Amygdala (tissue), 56 donors: ENCODE results near the gene UPK3B.
"Not testable (repeated sequence)": the region's sequence is repeated elsewhere in the genome, so short reads cannot be mapped to it uniquely, and the experiment has no call there.

ENCODE experiments used
- DNase-seq, 56 donors: peaks; one replicate each; lab custom pipeline; 2025; lab: John Stamatoyannopoulos, UW

The UPK3B gene

DNA sequence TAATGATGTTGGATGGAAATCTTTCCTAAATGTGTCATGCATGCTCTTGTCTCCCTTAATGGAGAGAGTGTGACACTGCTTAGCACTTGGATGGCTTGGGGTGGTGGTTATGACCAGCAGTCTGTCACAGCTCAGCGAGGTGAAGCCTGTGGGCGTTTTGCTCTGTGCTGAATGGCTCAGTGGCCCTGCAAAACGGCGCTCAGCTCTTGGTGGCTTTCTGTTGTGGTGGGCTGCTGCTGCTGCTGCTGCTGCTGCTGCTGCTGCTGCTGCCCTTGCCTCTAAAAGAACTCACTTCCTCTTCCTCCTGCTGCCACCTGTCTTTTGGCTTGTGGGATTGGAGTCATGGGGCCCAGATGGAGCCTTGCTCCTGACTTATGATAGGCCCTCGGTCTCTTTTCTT lies 23.7 kb upstream of the UPK3B start:
- not testable (repeated sequence) for DNase-seq

DNA sequence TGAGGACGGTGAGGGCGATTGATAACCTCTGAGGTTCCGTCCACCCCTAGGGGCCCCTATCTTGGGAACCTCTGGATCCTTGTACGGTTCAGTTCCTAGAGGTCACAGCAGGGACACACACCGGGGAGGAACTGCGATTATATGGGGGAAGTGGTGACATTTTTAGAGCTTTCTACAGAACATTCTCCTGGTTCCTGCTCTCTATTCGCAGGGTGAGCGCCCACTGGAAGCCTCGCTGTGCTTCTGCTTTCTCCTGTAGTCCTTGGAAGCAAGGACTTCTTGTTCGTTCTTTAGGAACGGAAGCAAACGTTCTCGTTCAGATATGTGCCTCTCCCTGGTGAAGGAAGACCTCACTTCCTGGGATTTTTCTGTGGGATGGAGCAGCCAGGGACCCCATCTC lies 22.4 kb upstream of the UPK3B start:
- DNase-seq: not testable (repeated sequence)

DNA sequence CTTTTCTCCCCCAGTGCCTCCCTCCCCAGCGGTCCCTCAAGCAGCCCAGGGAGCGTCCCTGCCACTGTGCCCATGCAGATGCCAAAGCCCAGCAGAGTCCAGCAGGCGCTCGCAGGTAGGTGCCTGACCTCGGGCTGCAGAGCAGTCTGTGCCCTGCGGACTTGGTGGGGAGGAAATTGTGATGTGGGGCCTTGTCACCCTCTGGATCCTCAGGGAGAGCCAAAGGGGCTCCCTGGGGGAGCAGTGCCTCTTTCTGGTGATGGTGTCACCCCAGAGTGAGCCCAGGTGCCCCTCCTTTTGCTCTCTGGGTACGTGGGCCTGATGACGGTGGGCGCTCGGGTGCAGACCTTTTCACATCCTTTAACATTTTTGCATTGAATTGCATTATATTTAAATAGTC lies 18.2 kb upstream of the UPK3B start:
- DNase-seq: not testable (repeated sequence)

DNA sequence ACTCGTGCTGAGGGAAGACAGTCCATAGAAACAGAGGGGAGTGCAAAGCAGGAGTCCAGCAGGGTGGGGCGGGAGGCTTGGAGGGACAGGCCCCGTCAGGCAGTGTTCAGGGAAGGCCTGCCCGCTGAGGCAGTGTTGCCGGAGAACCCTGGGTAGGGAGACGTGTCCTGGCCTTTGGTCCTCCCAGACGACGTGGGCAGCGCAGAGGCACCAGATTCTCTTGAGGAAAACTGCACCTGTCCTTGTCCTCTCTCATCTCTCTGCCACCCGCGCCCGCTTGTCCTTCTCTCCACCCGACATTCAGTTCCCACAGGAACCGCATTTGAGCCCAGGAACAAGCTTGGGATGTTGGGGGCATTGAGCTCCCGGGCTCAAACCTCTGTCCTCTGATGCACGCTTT lies 14.6 kb upstream of the UPK3B start:
- not testable (repeated sequence) for DNase-seq

DNA sequence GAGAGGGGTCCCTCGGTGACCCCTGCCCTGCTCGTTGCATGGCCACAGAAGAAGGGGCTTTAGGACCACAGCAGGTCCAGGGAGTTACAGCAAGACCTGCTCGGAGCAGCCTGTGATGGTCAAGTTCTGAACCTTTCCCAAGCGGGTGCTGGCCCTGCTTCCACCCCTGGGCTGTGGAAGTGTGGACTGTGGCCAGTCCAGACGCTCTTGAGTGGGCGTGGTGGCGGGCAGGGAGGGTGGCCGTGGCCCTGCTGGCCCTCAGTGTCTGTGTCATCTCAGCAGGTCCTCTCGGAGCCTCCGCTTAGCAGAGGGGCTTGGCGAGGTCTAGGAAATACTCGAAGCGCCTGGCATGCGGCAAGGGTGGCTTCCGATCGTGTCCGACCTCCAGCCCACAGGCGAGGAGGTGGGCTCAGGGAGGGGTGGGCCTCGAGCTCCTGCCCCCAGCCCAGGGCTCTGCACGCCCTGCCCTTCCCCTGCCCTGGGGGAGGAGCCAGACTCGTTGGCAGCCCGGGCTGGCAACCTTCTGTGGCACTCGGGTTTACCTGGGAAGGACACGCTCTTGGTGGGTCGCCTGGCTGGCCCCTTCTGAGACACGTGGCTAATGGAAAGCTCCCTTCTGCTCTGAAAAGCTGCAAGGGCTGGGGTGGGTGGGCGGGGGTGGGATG lies 12.3 kb upstream of the UPK3B start:
- DNase-seq: not testable (repeated sequence)

DNA sequence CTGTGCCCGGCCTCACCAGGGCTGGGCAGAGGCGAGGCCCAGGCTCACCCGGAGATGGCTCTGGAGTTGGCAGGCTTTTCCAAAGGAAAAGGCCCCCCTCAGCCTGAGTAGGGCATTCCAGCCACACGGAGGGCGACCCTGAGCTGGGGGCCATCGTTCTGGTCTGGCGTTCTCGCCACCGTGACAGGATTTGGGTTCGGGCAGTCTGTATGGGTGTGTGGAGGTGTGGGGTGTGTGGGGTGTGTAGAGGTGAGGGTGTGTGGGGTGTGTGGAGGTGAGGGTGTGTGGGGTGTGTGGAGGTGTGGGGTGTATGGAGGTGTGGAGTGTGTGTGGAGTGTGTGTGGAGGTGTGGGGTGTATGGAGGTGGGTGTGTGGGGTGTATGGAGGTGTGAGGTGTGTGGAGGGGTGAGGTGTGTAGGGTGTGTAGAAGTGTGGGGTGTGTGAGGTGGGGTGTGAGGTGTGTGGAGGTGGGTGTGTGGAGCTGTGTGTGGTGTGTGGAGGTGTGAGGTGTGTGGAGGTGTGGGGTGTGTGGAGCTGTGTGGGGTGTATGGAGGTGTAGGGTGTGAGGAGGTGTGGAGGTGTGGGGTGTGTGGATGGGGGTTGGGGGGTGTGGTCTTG lies 11.7 kb upstream of the UPK3B start:
- not testable (repeated sequence) for DNase-seq

DNA sequence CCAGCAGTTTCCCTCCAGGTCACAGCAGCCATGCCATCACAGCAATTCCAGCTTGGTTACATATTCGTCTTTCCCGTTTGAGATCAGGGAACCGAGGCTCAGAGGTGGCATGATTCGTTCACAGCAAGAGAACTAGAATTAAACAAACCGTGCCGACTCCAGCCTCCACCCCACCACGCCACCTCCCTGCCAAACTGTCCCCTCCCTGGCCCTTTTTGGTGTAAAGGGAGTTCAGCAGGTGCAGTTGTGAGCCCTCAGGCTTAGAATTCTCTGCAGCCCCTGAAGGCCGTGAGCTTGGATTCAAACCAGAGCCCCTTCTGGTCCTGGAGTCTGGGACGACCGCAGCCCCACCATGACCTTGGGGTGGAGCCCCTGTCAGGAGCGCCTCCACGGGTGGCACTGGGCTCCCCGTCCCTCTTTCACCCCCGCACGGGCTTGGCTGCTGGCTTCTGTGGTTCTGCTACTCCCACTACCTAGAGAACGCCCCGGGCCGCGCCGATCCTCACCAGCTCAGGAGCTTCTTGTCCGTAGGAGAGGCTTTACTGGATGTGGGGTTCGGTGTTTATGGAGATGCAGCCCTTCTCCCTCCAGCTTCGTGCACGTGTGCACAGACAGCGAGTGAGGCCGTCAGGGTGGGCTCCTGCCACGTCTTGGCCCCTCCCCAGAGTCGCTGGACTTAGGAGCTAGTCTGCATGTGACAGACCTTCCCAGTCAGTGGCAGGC lies 11.0 kb upstream of the UPK3B start:
- DNase-seq: not testable (repeated sequence)

DNA sequence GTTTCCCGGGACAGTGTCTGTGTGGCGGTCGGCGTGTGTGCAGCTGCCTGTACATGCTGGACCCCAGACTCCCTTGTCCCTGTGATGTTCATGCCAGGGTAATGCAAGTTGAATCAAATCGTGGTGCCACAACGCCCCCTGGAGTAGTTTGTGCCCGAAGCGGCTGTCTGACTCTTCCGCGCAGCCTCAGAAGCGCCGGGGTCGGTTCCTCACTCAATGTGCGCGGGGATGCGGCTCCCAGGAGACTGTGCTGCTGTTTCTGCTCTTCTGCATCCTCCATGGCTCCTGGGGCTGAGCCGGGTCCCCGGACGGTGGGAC lies 10.5 kb upstream of the UPK3B start:
- not testable (repeated sequence) for DNase-seq

DNA sequence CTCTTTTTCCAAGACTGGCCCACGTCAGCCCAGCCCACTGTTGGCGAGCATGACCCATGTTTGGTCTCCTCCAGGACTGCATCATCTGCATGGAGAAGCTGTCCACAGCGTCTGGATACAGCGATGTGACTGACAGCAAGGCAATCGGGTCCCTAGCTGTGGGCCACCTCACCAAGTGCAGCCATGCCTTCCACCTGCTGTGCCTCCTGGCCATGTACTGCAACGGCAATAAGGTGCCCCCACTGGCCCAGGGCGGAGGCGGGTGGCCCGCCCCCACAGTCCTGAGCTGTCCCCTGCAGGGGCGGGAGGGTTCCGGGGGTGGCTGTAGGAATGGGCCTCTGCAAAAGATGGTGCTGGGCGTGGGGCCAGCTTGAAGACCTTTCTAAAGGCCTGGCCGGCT lies 8.1 kb upstream of the UPK3B start:
- DNase-seq: not testable (repeated sequence)

DNA sequence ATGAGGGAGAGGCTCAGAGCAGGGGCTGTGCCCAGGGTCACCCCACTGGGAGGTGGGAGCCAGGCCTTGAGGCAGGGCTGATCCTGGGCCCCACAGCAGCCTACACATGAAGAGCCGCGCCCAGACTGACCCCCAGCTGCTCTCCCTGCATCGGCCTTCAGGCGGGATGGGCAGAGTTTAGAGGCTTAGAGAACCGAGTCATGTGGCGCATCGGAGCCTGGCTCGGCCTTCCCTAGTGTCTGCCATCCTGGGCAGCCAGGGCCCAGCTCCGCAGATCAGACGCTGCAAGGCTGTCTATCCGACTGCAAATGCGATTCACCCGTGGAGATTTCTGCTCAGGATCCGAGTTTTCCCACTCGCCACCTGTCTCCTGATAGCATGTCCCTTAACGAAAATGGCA lies 7.5 kb upstream of the UPK3B start:
- DNase-seq: not testable (repeated sequence)

DNA sequence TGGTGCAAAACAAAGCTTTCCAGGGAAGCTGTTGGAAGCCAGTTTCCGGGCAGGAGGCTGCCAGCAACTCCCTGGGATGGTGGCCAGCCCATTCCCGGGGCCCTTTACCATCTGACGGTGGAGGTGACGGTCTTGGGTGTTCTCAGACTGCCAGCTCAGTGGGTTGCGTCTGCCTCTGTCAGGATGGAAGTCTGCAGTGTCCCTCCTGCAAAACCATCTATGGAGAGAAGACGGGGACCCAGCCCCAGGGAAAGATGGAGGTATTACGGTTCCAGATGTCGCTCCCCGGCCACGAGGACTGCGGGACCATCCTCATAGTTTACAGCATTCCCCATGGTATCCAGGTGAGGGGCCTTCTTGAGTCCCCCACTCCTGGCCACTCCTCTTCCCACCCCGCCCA lies 7.1 kb upstream of the UPK3B start:
- DNase-seq: not testable (repeated sequence)

DNA sequence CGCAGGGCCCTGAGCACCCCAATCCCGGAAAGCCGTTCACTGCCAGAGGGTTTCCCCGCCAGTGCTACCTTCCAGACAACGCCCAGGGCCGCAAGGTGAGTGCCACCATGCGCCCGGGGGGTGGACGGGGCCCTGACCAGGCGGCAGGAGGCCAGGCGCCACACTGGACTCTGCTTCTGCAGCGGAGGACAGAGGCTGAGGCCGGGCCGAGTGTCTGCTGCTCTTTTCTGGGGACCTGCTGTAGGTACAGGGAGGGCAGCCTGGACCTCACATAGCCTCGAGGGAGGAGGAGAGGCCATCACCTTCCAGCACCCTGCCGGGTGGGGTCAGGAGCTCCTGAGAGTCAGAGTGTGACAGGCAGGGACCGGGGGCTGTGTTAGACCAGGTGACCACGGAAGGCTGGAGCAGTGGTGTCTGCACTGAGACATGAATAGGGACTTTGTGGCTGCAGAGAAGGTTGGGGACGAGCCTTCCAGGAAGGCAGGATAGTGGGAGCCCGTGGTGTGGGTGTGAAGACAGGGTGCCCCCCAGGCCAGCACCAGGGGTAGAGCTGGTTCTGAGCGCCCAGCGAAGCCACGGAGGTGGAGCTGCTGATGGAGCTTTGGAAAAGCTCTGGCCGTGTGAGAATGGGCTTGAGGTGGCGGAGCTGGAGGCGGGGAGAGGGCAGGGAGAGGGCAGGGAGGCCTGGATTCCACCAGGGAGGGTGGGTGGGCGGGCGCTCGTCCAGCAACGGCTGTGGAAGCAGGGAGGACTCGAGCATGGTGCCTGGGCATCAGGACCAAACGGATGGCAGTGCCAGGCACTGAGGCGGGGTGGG lies 5.8 kb upstream of the UPK3B start:
- not testable (repeated sequence) for DNase-seq

DNA sequence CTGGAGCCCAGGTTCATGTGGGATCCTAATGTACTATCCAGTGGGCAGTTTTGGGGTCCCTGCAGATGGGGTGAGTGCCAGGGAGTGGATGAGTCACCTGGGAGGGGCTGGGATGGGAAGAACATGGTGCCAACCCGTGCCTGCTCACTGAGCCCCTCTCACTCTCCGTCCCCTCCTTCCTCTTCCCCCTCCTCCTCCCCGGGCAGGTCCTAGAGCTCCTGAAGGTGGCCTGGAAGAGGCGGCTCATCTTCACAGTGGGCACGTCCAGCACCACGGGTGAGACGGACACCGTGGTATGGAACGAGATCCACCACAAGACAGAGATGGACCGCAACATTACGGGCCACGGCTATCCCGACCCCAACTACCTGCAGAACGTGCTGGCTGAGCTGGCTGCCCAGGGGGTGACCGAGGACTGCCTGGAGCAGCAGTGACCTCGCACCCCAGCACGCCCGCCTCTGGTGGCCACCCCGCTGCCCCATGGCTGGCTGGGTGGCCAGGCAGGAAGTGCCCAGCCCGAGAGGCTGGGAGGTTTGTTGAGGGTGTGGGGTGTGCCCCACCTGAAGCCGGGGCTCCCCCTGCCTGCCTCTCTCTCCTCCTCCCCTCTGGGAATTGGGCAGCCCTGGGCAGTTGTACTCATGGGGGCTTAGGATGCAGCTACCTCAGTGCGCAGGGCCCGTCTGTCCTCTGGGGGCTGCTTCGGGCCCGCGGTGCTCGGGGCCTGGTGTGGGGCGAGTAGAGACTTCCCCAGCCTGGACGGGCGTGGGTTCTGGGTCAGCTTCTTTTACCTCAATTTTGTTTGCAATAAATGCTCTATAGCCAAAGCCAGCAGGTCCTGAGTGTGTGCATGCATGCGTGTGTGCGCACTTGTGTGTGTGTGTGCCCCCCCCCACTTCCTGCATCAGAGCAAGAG lies 4.9 kb upstream of the UPK3B start:
- DNase-seq: no peak

DNA sequence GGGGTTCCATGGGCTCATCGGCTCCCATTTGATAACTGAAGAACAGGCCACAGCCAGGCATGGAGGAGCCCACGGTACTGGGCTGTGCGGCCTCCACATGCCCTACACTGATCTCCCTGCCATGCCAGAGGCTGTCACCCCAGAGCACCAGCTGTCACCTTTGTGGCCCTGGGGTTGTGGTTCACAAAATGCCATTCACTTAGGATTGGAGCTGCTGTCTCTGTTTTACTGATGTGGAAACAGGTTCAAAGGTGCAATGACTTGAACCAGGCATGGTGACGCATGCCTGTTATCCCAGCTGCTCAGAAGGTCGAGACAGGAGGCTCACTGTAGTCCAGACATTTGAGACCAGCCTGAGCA lies 4.3 kb upstream of the UPK3B start:
- DNase-seq: no peak

DNA sequence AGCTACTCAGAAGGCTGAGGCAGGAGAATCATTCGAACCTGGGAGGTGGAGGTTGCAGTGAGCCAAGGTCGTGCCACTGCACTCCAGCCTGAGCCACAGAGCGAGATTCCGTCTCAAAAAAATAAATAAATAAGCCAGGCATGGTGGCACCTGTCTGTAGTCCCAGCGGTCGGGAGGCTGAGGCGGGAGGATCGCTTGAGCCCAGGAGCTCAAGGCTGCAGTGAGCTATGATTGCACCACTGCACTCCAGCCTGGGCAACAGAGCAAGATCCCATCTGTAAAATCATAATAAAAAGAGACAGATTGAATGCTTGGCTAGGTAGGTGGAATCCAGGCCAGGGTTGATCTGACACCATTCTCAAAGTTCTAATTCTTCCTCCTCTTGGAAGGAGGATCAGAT lies 3.7 kb upstream of the UPK3B start:
- DNase-seq: not testable (repeated sequence)

DNA sequence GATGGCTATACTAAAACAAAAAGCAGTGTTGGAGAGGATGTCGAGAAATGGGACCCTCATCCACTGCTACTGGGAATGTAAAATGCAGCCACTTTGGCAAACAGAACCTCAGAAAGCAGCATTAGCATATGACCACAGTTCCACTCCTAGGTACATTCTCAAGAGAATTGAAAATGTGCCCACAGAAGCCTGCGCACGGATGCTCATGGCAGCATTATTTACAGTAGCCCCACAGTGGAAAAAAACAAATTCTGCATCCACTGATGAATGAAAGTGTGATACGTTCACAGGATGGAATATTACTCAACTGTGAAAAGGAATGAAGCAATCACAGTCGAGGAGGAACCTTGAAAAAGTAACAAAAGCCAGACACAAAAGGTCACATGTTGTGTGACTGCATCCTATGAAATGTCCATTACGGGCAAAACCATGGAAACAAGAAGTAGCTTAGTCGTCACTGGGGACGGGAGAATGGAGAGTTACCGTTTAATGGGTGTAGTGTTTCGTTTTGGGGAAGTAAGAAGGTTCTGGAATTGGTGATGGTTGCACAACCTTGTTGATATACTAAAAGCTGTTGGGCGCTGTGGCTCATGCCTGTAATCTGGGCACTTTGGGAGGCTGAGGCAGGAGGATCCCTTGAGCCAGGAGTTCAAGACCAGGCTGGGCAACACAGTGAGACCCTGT lies 2.5 kb upstream of the UPK3B start:
- DNase-seq: no peak

DNA sequence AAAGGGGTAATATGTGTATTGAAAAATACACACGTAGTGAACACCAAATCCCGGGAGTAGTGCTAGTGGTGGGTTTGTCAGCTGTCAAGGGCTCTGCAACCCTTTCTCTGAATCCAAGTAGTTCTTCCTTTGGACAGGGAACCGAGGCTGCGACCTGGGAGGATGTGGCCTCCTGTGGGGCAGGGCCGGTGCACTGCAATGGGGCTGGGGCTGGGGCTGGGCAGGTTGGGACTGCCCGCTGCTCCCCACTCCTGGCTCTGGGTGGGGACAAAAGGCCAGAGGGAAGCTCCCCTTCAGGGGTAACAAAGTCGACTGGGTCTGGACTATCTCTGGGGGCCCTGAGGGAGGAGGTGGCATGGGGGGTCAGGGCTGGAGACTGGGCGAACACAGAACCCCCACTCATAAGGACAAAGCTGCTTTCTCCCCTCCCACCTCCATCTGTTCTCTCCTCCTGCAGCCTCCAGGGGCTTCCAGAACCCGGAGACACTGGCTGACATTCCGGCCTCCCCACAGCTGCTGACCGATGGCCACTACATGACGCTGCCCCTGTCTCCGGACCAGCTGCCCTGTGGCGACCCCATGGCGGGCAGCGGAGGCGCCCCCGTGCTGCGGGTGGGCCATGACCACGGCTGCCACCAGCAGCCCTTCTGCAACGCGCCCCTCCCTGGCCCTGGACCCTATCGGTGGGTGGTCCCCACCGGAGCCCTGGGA lies 1.0 kb downstream of the UPK3B start:
- DNase-seq: not testable (repeated sequence)

DNA sequence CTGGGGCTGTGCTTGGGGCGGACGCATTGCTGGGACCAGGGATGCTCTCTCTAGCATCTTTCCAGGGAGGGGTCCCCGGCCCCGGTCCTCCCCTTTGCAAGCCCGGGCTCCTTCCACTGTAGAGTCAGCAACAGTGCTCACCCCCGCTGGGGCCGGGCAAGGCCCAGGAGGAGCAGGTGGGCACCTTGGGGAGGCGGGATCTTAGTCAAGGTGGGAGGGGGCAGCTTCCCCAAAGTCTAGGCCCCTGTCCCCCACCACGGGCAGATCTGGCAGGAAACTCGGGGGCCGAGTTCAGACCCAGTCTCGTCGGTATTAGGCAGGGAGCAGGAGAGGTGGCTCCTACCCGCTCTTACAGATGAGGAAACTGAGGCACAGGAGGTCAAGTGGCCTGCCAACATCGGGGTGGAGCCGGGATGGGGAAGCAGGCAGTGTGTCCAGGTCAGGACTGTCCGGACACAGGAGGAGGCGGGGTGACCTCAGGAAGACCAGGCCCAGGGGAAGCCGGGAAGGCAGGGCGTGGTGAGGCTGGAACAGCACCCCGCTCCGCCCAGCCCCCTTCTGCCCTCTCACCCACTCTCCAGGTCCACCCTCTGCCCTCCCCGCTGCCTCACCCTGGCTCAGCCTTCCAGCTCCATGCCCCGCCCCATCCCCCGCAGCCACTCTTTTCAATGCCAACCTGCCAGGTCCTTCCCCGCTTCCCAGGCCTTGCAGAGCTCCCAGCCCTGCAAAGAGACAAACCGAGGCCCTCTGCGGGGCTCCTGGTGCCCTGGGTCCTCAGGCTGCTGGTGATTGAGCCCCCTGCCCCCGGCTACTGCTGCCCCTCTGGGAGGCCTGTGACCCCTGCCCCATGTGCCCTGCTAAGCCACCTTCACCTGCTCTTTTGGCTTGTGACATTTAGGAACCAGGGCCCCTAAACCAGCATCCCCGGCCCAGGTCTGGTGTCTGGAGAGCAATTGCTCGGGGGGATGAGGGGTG lies 1.8 kb downstream of the UPK3B start:
- not testable (repeated sequence) for DNase-seq
